GM19328 (cell line): ENCODE measurements around the gene LRRC37B.
"Not testable (repeated sequence)": the region's sequence is repeated elsewhere in the genome, so short reads cannot be mapped to it uniquely, and the experiment has no call there.

Experiments
- ATAC-seq: cut with Tn5 transposase; IDR thresholded peaks from one replicate; pipeline ENCODE4 v1.9.1; 2021; ENCODE audit warnings: mild to moderate bottlenecking, moderate library complexity; ENCODE audit not compliant: unreplicated experiment

Gene LRRC37B

GRCh38 chr17:32084942-32085829 is 78.0 kb downstream of the LRRC37B start:
- ATAC-seq: not testable (repeated sequence)

- not testable (repeated sequence) for ATAC-seq
Measured at GRCh38 chr17:32086833-32087232, 79.7 kb downstream of the LRRC37B start.

GRCh38 chr17:32092062-32092461 is 84.9 kb downstream of the LRRC37B start:
- ATAC-seq: not testable (repeated sequence)

- ATAC-seq: no peak
Measured at GRCh38 chr17:32099686-32100085, 92.5 kb downstream of the LRRC37B start.

- not testable (repeated sequence) for ATAC-seq
Measured at GRCh38 chr17:32100323-32100722, 93.1 kb downstream of the LRRC37B start.

GRCh38 chr17:32100971-32101631 is 93.9 kb downstream of the LRRC37B start:
- ATAC-seq: no peak

- no peak for ATAC-seq
Measured at GRCh38 chr17:32102172-32102571, 95.0 kb downstream of the LRRC37B start.

- no peak for ATAC-seq
Measured at GRCh38 chr17:32102646-32103186, 95.5 kb downstream of the LRRC37B start.
